ENCODE data around the gene PHTF2.
"Not testable (repeated sequence)": the region's sequence is repeated elsewhere in the genome, so short reads cannot be mapped to it uniquely, and the experiment has no call there.

DNA sequence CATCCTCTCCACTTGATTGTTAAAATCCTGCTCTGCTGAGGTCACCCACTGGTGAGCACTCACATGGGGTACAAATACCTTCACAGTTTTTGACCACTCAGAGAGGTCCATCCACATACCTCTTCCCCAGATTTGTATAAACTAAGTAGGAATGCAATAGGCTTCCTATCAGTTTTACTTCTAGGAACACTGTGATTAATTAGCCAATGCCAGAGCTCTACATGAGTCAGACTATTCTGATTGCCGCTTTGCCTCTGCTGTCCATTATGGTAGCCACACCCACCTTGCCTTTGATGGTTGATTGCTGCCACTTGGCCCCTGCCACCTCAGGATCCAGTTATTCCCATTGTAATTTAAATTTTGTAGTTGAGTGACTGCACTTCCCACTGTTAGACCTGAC, 73.7 kb downstream of the PHTF2 start:
- TF ChIP-seq POLR2AphosphoS5 (IDR thresholded peaks at IDR 0.05; ENCODE audit: low read length); SP1 (IDR thresholded peaks at IDR 0.05; ENCODE audit: low read depth, low read length); POLR2A (IDR thresholded peaks at IDR 0.05; ENCODE audit: low read depth, low read length); USF1 (IDR thresholded peaks at IDR 0.05; ENCODE audit: borderline replicate concordance, extremely low read length, insufficient read depth, low read depth, low read length); MXI1 (IDR thresholded peaks at IDR 0.05; ENCODE audit: low read depth, low read length); ZNF207 (IDR thresholded peaks at IDR 0.05; ENCODE audit: borderline replicate concordance); SMC3 (IDR thresholded peaks at IDR 0.05; ENCODE audit: borderline replicate concordance, low read length): not testable (repeated sequence)
- TF ChIP-seq, protein P1, sequence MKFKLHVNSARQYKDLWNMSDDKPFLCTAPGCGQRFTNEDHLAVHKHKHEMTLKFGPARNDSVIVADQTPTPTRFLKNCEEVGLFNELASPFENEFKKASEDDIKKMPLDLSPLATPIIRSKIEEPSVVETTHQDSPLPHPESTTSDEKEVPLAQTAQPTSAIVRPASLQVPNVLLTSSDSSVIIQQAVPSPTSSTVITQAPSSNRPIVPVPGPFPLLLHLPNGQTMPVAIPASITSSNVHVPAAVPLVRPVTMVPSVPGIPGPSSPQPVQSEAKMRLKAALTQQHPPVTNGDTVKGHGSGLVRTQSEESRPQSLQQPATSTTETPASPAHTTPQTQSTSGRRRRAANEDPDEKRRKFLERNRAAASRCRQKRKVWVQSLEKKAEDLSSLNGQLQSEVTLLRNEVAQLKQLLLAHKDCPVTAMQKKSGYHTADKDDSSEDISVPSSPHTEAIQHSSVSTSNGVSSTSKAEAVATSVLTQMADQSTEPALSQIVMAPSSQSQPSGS (IDR thresholded peaks at IDR 0.05; ENCODE audit: low read length): not testable (repeated sequence)
- TF ChIP-seq, protein P2, sequence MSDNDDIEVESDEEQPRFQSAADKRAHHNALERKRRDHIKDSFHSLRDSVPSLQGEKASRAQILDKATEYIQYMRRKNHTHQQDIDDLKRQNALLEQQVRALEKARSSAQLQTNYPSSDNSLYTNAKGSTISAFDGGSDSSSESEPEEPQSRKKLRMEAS (IDR thresholded peaks at IDR 0.05; ENCODE audit: low read depth, low read length): not testable (repeated sequence)
- TF ChIP-seq, protein P3, sequence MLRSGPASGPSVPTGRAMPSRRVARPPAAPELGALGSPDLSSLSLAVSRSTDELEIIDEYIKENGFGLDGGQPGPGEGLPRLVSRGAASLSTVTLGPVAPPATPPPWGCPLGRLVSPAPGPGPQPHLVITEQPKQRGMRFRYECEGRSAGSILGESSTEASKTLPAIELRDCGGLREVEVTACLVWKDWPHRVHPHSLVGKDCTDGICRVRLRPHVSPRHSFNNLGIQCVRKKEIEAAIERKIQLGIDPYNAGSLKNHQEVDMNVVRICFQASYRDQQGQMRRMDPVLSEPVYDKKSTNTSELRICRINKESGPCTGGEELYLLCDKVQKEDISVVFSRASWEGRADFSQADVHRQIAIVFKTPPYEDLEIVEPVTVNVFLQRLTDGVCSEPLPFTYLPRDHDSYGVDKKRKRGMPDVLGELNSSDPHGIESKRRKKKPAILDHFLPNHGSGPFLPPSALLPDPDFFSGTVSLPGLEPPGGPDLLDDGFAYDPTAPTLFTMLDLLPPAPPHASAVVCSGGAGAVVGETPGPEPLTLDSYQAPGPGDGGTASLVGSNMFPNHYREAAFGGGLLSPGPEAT (IDR thresholded peaks at IDR 0.05; ENCODE audit: low read depth): not testable (repeated sequence)
- TF ChIP-seq, protein P4, sequence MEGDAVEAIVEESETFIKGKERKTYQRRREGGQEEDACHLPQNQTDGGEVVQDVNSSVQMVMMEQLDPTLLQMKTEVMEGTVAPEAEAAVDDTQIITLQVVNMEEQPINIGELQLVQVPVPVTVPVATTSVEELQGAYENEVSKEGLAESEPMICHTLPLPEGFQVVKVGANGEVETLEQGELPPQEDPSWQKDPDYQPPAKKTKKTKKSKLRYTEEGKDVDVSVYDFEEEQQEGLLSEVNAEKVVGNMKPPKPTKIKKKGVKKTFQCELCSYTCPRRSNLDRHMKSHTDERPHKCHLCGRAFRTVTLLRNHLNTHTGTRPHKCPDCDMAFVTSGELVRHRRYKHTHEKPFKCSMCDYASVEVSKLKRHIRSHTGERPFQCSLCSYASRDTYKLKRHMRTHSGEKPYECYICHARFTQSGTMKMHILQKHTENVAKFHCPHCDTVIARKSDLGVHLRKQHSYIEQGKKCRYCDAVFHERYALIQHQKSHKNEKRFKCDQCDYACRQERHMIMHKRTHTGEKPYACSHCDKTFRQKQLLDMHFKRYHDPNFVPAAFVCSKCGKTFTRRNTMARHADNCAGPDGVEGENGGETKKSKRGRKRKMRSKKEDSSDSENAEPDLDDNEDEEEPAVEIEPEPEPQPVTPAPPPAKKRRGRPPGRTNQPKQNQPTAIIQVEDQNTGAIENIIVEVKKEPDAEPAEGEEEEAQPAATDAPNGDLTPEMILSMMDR (IDR thresholded peaks at IDR 0.05 in 2 of 3, conservative IDR thresholded peaks at IDR 0.05 in 1 of 3; ENCODE audit: control insufficient read depth in 2 of 3, extremely low read depth in 1 of 3, insufficient read depth in 1 of 3, low read depth in 3 of 3, low read length in 3 of 3): not testable (repeated sequence)
